Lower lobe of right lung (tissue), 2 donors: ENCODE results near the gene CD37. TPM values are rescaled to one million over a fixed set of nuclear protein-coding genes. Genes with fewer than 3 reads are reported as not detected.

Source experiments
- ATAC-seq, 2 donors: fragments of 200-7000 bp; cut with Tn5 transposase; one replicate each; pipeline ENCODE4 v1.9.1; 2020 to 2022; ENCODE audit warnings: mild to moderate bottlenecking in 2 of 2, moderate library complexity in 2 of 2
- DNase-seq: peaks from one replicate; pipeline ENCODE4 v3.0.0-alpha.2; 2020
- H3K27ac ChIP-seq: fragments of 200-600 bp; one replicate; pipeline ENCODE4 v1.8.0; 2022
- H3K27me3 ChIP-seq: fragments of 200-600 bp; one replicate; pipeline ENCODE4 v1.8.0; 2022; ENCODE audit warnings: low read depth
- H3K36me3 ChIP-seq: fragments of 200-600 bp; one replicate; pipeline ENCODE4 v1.8.0; 2022; ENCODE audit warnings: mild to moderate bottlenecking
- H3K4me1 ChIP-seq: fragments of 200-600 bp; one replicate; pipeline ENCODE4 v1.8.0; 2022
- H3K4me3 ChIP-seq: fragments of 200-600 bp; one replicate; pipeline ENCODE4 v1.8.0; 2022; ENCODE audit warnings: mild to moderate bottlenecking
- H3K9me3 ChIP-seq: fragments of 200-600 bp; one replicate; pipeline ENCODE4 v1.8.0; 2022
- CTCF ChIP-seq: fragments of 200-600 bp; IDR thresholded peaks from one replicate; pipeline ENCODE4 v1.8.0; 2022; ENCODE audit warnings: antibody characterized with exemption, mild to moderate bottlenecking
- intact Hi-C: fragments of 100-400 bp; cut with DNase I; formaldehyde crosslinking; loops from one replicate; pipeline ENCODE4 v1.11.0; 2022
- total RNA-seq: library from RNA; stranded (reverse); fragmentation: NEBNext Ultra II Directional; extraction: Animal tissue kit (Norgen Biotek cat#: 25700); gene quantifications from one replicate; pipeline ENCODE4 v1.2.1, GENCODE V29; 2021
- donor health status: DM: no; HTN: yes; CAD: no; lungs with severe emphysema.

Gene CD37
- total RNA-seq, 1 donor from 2014 or later = 175 TPM

- peaks cover under 1% of the 10 kb centered on the region for H3K9me3 ChIP-seq
- H3K27me3 ChIP-seq = no peaks in the 10 kb centered on the region
- H3K27ac ChIP-seq = no peak overlapping the region
- DNase-seq (no peak), ATAC-seq (peak in 1 of 2 donors; percentile 21)
- no peak for TF ChIP-seq CTCF
- intact Hi-C loops = no loop called here
- no peaks in the 10 kb centered on the region for H3K4me1 ChIP-seq
- no peaks in the 10 kb centered on the region for H3K36me3 ChIP-seq
- no peak overlapping the region for H3K4me3 ChIP-seq
Observed at GRCh38 chr19:49374665-49375434, 39.6 kb downstream of the CD37 start.

GRCh38 chr19:49378512-49378911 is 43.3 kb downstream of the CD37 start:
- H3K4me3 ChIP-seq = no peak overlapping the region
- DNase-seq = no peak
- no peak for TF ChIP-seq CTCF
- intact Hi-C loops = no loop called here
- H3K9me3 ChIP-seq = peaks cover 12% of the 10 kb centered on the region
- H3K27ac ChIP-seq = no peak overlapping the region
- H3K36me3 ChIP-seq = no peaks in the 10 kb centered on the region
- ATAC-seq = no peak
- H3K27me3 ChIP-seq = no peaks in the 10 kb centered on the region
- H3K4me1 ChIP-seq = no peaks in the 10 kb centered on the region

GRCh38 chr19:49380391-49380790 is 45.2 kb downstream of the CD37 start:
- DNase-seq (no peak), ATAC-seq (no peak)
- intact Hi-C loops = no loop called here
- no peak overlapping the region for H3K27ac ChIP-seq
- H3K4me3 ChIP-seq = no peak overlapping the region
- H3K36me3 ChIP-seq = no peaks in the 10 kb centered on the region
- peaks cover 12% of the 10 kb centered on the region for H3K9me3 ChIP-seq
- H3K27me3 ChIP-seq = no peaks in the 10 kb centered on the region
- TF ChIP-seq CTCF = no peak
- H3K4me1 ChIP-seq = no peaks in the 10 kb centered on the region

GRCh38 chr19:49382639-49383038 is 47.4 kb downstream of the CD37 start:
- DNase-seq (no peak), ATAC-seq (no peak)
- H3K4me3 ChIP-seq = no peak overlapping the region
- TF ChIP-seq CTCF = no peak
- intact Hi-C loops = no loop called here
- H3K27ac ChIP-seq = no peak overlapping the region
- no peaks in the 10 kb centered on the region for H3K27me3 ChIP-seq
- no peaks in the 10 kb centered on the region for H3K36me3 ChIP-seq
- H3K9me3 ChIP-seq = peaks cover 12% of the 10 kb centered on the region
- no peaks in the 10 kb centered on the region for H3K4me1 ChIP-seq

DNA sequence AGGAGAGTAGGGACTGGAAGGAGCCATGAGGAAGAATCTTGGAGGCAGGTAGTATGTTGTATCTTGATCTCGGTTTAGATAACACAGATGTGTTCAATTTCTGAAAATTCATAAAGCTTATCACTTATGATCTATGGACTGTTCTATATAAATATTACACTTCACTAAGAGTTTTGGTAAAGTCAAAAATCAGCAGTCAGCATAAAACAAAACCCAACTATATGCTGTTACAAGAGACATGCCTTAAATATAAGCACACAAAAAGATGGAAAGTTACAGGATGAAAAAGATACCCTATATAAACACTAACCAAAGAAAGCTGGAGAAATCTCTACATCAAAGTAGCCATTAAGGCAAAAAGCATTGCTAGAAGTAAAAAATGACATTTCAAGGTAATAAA is 48.4 kb downstream of the CD37 start:
- DNase-seq (no peak), ATAC-seq (no peak)
- no peaks in the 10 kb centered on the region for H3K4me1 ChIP-seq
- H3K4me3 ChIP-seq = no peak overlapping the region
- H3K9me3 ChIP-seq = peaks cover 12% of the 10 kb centered on the region
- no peak overlapping the region for H3K27ac ChIP-seq
- intact Hi-C loops = no loop called here
- no peaks in the 10 kb centered on the region for H3K36me3 ChIP-seq
- no peaks in the 10 kb centered on the region for H3K27me3 ChIP-seq
- no peak for TF ChIP-seq CTCF
